Measurements from ENCODE around the gene RELN. TPM values are rescaled to one million over a fixed set of nuclear protein-coding genes. Genes with fewer than 3 reads are reported as not detected.

RELN gene
- total RNA-seq, 1 experiment from 2014 or later: 0.20 TPM

DNA sequence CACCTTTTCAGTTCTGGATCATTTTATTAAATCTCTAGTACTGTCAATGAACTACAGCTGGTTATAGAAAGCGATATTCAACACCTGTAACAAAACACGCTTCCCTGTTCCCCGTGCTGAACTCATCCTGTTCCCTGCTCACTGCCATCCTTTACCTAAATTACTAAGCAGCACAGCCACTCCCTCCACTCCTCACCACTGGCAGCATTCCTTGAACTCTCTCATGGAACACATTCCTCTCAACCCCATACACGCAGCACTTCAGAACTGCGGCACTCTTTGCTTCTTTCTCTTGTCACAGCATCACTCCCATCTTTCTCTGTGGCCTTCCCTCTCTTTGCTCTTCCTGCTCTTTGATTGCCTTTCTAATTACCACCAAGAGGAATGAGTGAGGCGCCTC, 27.4 kb downstream of the RELN start:
- POLR2A ChIA-PET: no interaction called here

DNA sequence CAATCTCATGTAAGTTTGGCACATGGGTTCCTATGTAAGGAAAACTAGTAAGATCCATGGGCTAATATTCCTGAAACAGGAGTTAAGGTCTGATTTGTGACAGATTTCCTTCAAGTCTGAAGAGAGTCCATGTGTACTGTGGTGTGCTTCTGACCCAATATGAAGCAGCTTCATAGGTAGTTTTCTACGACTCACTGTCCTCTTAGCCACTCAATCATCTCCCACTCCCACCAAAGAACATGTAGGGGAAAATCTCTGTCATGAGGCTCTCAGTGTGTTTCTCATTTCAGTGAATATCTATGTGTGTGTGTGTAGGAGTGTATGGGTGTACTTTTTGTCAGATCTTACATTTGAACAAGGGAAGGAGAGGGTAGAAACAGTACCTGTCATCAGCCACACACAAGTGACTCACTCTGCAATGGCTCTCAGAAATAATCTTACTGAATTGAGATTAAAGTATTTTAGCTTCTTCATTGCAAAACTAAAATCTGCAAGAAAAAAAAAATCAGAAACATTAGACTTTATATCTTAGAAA, 31.1 kb downstream of the RELN start:
- Mint-ChIP-seq H3K9me3 (no peaks in the 10 kb centered on the region), H3K27ac (no peak overlapping the region)
- POLR2A ChIA-PET: no interaction called here

More for the DNA sequence above, 27.4 kb downstream of the RELN start:
- peak; percentile 13 for DNase-seq (ENCODE audit: low spot score)
- TF ChIP-seq, protein P1, sequence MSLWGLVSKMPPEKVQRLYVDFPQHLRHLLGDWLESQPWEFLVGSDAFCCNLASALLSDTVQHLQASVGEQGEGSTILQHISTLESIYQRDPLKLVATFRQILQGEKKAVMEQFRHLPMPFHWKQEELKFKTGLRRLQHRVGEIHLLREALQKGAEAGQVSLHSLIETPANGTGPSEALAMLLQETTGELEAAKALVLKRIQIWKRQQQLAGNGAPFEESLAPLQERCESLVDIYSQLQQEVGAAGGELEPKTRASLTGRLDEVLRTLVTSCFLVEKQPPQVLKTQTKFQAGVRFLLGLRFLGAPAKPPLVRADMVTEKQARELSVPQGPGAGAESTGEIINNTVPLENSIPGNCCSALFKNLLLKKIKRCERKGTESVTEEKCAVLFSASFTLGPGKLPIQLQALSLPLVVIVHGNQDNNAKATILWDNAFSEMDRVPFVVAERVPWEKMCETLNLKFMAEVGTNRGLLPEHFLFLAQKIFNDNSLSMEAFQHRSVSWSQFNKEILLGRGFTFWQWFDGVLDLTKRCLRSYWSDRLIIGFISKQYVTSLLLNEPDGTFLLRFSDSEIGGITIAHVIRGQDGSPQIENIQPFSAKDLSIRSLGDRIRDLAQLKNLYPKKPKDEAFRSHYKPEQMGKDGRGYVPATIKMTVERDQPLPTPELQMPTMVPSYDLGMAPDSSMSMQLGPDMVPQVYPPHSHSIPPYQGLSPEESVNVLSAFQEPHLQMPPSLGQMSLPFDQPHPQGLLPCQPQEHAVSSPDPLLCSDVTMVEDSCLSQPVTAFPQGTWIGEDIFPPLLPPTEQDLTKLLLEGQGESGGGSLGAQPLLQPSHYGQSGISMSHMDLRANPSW (CRISPR knock-in tag; conservative IDR thresholded peaks at IDR 0.05; ENCODE audit: low read depth): no peak
- CTCF ChIA-PET: interaction anchor here (0.5 kb wide), 1 partner anchor 15 kb away, joined by 3 read pairs; no protein-coding TSS in a partner anchor
- no peaks in the 10 kb centered on the region for H3K36me3 Mint-ChIP-seq
- peaks cover 8% of the 10 kb centered on the region; the same call in 1 of the 2 replicates for H3K27me3 Mint-ChIP-seq (ENCODE audit: low read depth)
- H3K9me3 Mint-ChIP-seq: no peaks in the 10 kb centered on the region
- ATAC-seq: peak; percentile 71
- no peaks in the 10 kb centered on the region for H3K4me1 Mint-ChIP-seq
- no peak overlapping the region for H3K27ac Mint-ChIP-seq
- H3K4me3 Mint-ChIP-seq: no peak overlapping the region

DNA sequence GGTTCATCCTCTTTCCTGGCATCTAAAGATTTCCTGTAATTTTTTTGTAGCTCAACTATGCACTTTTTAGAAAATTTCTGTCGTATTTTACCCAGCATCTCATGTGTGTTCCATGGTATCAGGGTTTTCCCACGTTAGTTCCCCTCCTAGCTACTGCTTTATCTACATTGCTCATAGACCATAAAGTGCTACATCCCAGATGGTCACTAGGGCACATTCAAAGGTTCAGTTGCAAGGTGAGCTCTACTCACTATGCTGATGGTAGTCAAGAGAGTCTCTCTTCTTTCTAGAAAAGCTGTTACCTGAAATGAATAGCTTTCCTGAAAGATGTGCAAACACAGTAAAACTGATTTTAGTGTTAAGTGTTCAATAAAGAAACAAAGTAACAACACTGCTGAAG, 33.5 kb downstream of the RELN start:
- ChIA-PET CTCF (no interaction called here), POLR2A (no interaction called here)
- no peaks in the 10 kb centered on the region for H3K9me3 Mint-ChIP-seq
- H3K27ac Mint-ChIP-seq: no peak overlapping the region
- no peaks in the 10 kb centered on the region for H3K4me1 Mint-ChIP-seq
- no peak for DNase-seq (ENCODE audit: low spot score)
- H3K36me3 Mint-ChIP-seq: no peaks in the 10 kb centered on the region
- no peak overlapping the region for H3K4me3 Mint-ChIP-seq
- peaks cover 3% of the 10 kb centered on the region; the same call in 1 of the 2 replicates for H3K27me3 Mint-ChIP-seq (ENCODE audit: low read depth)
- ATAC-seq: peak; percentile 50
- TF ChIP-seq ZNF138 (CRISPR knock-in tag; conservative IDR thresholded peaks at IDR 0.05) (no peak), NFE2L1 (CRISPR knock-in tag; IDR thresholded peaks at IDR 0.05) (no peak), ZNF263 (CRISPR knock-in tag; IDR thresholded peaks at IDR 0.05; ENCODE audit: low read depth) (no peak), TEAD1 (CRISPR knock-in tag; IDR thresholded peaks at IDR 0.05) (no peak), NR3C1 (CRISPR knock-in tag; conservative IDR thresholded peaks at IDR 0.05; ENCODE audit: low read depth) (no peak), TEAD4 (CRISPR knock-in tag; IDR thresholded peaks at IDR 0.05) (no peak), SMAD3 (CRISPR knock-in tag; IDR thresholded peaks at IDR 0.05; ENCODE audit: borderline replicate concordance) (no peak), TCF7 (CRISPR knock-in tag; IDR thresholded peaks at IDR 0.05; ENCODE audit: low read depth) (no peak)
- TF ChIP-seq, protein P2, sequence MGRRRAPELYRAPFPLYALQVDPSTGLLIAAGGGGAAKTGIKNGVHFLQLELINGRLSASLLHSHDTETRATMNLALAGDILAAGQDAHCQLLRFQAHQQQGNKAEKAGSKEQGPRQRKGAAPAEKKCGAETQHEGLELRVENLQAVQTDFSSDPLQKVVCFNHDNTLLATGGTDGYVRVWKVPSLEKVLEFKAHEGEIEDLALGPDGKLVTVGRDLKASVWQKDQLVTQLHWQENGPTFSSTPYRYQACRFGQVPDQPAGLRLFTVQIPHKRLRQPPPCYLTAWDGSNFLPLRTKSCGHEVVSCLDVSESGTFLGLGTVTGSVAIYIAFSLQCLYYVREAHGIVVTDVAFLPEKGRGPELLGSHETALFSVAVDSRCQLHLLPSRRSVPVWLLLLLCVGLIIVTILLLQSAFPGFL (CRISPR knock-in tag; IDR thresholded peaks at IDR 0.05; ENCODE audit: borderline replicate concordance): no peak
- TF ChIP-seq, protein P3, sequence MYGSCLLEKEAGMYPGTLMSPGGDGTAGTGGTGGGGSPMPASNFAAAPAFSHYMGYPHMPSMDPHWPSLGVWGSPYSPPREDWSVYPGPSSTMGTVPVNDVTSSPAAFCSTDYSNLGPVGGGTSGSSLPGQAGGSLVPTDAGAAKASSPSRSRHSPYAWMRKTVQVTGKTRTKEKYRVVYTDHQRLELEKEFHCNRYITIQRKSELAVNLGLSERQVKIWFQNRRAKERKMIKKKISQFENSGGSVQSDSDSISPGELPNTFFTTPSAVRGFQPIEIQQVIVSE (CRISPR knock-in tag; IDR thresholded peaks at IDR 0.05; ENCODE audit: borderline replicate concordance): no peak

More for the DNA sequence above, 31.1 kb downstream of the RELN start:
- no peaks in the 10 kb centered on the region for H3K36me3 Mint-ChIP-seq
- H3K4me1 Mint-ChIP-seq: no peaks in the 10 kb centered on the region
- CTCF ChIA-PET: no interaction called here
- H3K27me3 Mint-ChIP-seq (ENCODE audit: low read depth): peaks cover 3% of the 10 kb centered on the region; the same call in 1 of the 2 replicates
- DNase-seq (ENCODE audit: low spot score) (no peak), ATAC-seq (no peak)
- no peak overlapping the region for H3K4me3 Mint-ChIP-seq
- TF ChIP-seq, protein P4, sequence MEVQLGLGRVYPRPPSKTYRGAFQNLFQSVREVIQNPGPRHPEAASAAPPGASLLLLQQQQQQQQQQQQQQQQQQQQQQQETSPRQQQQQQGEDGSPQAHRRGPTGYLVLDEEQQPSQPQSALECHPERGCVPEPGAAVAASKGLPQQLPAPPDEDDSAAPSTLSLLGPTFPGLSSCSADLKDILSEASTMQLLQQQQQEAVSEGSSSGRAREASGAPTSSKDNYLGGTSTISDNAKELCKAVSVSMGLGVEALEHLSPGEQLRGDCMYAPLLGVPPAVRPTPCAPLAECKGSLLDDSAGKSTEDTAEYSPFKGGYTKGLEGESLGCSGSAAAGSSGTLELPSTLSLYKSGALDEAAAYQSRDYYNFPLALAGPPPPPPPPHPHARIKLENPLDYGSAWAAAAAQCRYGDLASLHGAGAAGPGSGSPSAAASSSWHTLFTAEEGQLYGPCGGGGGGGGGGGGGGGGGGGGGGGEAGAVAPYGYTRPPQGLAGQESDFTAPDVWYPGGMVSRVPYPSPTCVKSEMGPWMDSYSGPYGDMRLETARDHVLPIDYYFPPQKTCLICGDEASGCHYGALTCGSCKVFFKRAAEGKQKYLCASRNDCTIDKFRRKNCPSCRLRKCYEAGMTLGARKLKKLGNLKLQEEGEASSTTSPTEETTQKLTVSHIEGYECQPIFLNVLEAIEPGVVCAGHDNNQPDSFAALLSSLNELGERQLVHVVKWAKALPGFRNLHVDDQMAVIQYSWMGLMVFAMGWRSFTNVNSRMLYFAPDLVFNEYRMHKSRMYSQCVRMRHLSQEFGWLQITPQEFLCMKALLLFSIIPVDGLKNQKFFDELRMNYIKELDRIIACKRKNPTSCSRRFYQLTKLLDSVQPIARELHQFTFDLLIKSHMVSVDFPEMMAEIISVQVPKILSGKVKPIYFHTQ (CRISPR knock-in tag; IDR thresholded peaks at IDR 0.05): no peak
- TF ChIP-seq GABPB1 (CRISPR knock-in tag; IDR thresholded peaks at IDR 0.05) (no peak), ZNF121 (CRISPR knock-in tag; IDR thresholded peaks at IDR 0.05) (no peak), FOXK1 (CRISPR knock-in tag; IDR thresholded peaks at IDR 0.05) (no peak), SOX15 (CRISPR knock-in tag; IDR thresholded peaks at IDR 0.05) (no peak), PRRX2 (CRISPR knock-in tag; IDR thresholded peaks at IDR 0.05) (no peak), TEAD4 (CRISPR knock-in tag; IDR thresholded peaks at IDR 0.05) (no peak)
- TF ChIP-seq, protein P5, sequence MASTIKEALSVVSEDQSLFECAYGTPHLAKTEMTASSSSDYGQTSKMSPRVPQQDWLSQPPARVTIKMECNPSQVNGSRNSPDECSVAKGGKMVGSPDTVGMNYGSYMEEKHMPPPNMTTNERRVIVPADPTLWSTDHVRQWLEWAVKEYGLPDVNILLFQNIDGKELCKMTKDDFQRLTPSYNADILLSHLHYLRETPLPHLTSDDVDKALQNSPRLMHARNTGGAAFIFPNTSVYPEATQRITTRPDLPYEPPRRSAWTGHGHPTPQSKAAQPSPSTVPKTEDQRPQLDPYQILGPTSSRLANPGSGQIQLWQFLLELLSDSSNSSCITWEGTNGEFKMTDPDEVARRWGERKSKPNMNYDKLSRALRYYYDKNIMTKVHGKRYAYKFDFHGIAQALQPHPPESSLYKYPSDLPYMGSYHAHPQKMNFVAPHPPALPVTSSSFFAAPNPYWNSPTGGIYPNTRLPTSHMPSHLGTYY (CRISPR knock-in tag; IDR thresholded peaks at IDR 0.05): no peak
- TF ChIP-seq, protein P6, sequence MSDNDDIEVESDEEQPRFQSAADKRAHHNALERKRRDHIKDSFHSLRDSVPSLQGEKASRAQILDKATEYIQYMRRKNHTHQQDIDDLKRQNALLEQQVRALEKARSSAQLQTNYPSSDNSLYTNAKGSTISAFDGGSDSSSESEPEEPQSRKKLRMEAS (CRISPR knock-in tag; IDR thresholded peaks at IDR 0.05): no peak
- TF ChIP-seq, protein P3 (CRISPR knock-in tag; IDR thresholded peaks at IDR 0.05; ENCODE audit: borderline replicate concordance): no peak
